Activated CD8-positive, alpha-beta memory T cell treated with anti-CD3 and anti-CD28 coated beads for 36 hours (primary cell): ENCODE data around the gene LAMB1. TPM values are rescaled to one million over a fixed set of nuclear protein-coding genes. Genes with fewer than 3 reads are reported as not detected.
"Not testable (repeated sequence)": the region's sequence is repeated elsewhere in the genome, so short reads cannot be mapped to it uniquely, and the experiment has no call there.

Source experiments
- CTCF ChIA-PET: fragments of 350-600 bp; sonication (Branson Sonifier 250); formaldehyde crosslinking; loops from one replicate; lab custom pipeline; 2021; ENCODE audit warnings: antibody characterized with exemption; lab: Charles Lee
- POLR2A ChIA-PET: fragments of 350-600 bp; sonication (Branson Sonifier 250); formaldehyde crosslinking; loops from one replicate; lab custom pipeline; 2021; ENCODE audit warnings: antibody characterized with exemption; lab: Charles Lee
- total RNA-seq, 2 experiments: library from RNA; stranded (reverse); gene quantifications; one replicate each; pipeline ENCODE4 v1.2.3, GENCODE V29; 2021

Gene LAMB1
- total RNA-seq, 2 experiments from 2014 or later: 0.04 TPM; not detected in 1

DNA sequence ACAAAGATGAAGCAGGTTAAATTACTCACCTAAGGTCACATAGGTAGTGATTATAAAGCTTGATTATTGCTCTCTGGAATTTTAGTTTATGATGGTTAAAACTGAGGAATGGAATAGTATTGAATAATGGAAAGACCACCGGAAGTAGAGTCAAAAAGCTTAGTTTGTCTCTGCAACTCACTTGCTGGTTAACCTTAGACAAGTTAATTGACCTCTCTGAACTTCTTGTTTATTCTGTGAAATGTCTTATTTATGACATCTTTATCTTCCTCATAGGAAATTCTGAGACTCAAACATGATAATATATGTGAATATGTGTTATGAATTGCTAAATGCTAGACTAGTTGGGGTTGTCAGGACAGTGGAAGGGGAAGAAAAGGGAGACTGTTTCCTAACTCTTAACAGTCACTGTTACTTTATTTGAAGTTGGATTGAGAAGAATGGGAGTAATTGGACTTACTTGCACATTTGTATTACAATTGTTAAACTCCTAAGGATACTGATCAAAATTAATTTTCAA lies 102.4 kb downstream of the LAMB1 start:
- ChIA-PET POLR2A (no interaction called here), CTCF (no interaction called here)

DNA sequence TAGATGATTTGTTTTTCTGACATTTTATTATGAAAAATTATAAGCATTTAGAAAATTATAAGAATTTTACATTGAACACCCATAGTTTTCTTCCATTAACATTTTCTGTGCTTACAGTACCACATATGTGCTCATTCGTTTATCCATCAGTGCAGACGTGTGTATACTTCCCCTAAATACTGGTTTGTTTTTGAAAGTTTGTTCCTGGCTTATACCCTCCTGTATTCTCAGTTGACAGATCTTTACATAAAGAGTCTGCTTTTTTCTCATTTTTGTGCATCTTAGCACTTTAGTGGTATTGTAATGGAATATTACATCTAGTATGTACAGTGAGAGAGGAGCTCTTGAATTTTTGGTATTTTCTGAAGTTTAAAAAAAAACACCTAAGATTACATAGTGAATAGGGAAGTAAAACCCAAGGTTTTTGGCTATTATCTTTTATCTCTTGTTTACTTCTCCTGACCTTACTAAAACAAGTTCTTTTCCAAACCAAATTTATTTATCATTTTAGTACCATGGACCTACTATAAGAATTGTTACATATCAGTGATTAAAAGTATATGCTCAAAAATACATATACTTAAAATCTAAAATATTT lies 103.9 kb downstream of the LAMB1 start:
- ChIA-PET POLR2A (no interaction called here), CTCF (no interaction called here)

DNA sequence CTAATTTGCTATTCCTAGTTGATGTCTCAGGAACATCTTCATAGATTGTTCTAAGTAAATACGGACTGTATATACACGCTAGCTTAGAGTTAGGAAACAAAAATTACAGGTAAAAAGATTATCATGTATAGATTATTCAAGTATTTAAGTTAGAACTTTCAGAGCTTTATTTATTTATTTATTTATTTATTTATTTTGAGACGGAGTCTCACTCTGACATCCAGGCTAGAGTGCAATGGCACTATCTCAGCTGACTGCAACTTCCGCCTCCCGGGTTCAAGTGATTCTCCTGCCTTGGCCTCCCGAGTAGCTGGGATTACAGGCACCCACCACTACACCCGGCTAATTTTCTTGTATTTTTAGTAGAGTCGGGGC lies 110.6 kb downstream of the LAMB1 start:
- POLR2A ChIA-PET: not testable (repeated sequence)
- CTCF ChIA-PET: interaction anchor here (0.9 kb wide), 1 partner anchor 428 kb away, joined by 3 read pairs; no protein-coding TSS in a partner anchor

DNA sequence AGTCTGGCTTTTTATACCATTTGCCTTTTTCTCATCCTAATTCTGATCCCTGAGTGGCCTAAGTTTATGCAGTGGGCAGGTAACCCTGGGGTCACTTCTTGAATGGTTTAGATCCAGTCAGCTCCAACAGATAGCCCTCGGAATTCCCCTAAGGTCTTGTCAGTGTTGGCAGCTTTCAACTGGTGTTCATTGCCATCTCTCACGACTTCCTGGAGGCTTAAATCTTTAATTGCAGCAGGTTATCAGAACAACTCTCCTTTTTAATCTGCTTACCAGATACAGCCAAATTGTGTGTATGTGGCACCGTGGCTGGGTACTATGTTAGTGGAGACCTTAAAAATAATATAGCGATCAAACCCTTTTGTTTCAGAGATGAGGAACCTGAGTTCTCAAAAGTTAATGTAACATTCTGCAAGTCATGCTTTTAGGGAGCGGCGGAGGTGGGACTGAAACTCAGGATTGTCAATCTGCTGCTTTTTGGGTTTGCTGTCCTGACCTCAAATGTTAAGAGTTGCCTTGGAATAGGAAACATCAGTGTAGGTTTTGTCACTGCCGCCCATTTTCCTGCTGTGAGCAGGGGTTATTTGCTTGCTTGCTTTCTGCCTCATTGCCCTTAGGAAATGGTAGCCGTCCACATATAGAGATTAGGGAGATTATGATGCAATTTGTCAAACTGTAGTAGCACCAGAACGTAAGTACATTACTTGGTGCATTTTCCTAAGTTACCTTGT lies 111.2 kb downstream of the LAMB1 start:
- ChIA-PET POLR2A (interaction anchor here (0.6 to 1.2 kb wide), 3 partner anchors 11 to 678 kb away, joined by 3 to 4 read pairs (median 3); partner anchors contain the start of genes CBLL1 and DNAJB9), CTCF (interaction anchor here (0.9 to 2.8 kb wide), 4 partner anchors 13 to 428 kb away, joined by 3 to 11 read pairs (median 6); partner anchors contain the start of gene CBLL1)

DNA sequence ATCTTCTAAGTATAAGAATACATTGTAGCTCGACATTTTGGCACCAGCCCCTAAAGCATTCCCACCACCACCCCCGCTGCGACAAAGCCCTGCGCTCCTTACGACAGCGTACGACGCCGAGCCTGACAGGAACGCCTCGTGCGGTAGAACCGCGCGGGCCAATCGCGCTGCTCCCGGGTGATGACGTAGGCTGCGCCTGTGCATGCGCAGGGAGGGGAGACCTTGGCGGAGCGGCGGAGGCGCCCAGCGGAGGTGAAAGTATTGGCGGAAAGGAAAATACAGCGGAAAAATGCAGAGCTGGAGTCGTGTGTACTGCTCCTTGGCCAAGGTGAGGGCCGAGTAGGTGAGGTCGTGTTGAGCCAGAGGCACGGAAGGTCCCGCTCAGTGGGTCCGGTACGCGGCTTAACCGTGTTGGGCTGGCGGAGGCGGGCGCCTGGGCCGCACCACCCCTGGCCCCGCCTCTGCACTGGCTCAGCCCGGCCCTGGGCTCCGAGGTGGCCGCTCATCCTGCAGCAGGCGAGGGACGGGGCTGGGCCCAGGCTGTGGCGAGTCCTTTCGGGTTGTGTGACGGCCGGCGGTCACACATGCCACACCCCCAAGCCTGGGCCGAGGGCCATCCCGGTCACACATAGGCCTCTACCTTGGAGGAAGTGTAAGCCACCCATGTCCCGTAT lies 111.9 kb downstream of the LAMB1 start, which contains the start of gene DLD:
TSS of gene DLD (plus strand) at position 222 of the 674 bp plus-strand sequence. CDS start at position 290, 68 bp downstream.
- ChIA-PET POLR2A (interaction anchor here (0.6 to 1.2 kb wide), 3 partner anchors 10 to 679 kb away, joined by 3 to 4 read pairs (median 3); partner anchors contain the start of genes CBLL1 and DNAJB9), CTCF (interaction anchor here (1.2 to 2.8 kb wide), 3 partner anchors 12 to 148 kb away, joined by 3 to 11 read pairs (median 8); partner anchors contain the start of gene CBLL1)

DNA sequence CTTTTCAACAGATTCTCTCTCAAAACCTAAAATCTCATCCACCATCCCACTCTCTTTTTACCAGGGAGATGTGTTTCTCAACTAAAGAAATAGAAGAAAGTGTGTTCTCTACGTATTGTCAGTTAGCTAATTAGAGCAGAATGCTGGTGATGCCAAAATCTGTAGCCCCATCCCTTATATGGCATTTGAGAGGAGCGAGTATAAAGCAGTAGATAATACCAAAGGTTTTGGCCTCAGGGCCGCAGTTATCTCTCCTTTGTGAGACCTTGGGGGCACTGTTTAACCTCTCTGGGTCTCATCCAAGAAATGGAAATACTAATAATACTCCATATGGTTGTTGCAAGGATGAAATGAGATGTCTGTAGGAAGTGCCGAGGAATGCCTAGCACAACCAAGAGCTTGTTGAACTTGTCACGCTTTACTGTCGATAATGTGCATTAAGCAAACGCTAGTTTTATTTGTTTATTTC lies 112.4 kb downstream of the LAMB1 start:
- ChIA-PET CTCF (interaction anchor here (2.3 to 2.8 kb wide), 2 partner anchors 12 to 147 kb away, joined by 8 to 11 read pairs; partner anchors contain the start of gene CBLL1), POLR2A (interaction anchor here (1.2 kb wide), 1 partner anchor 10 kb away, joined by 4 read pairs; no protein-coding TSS in a partner anchor)

DNA sequence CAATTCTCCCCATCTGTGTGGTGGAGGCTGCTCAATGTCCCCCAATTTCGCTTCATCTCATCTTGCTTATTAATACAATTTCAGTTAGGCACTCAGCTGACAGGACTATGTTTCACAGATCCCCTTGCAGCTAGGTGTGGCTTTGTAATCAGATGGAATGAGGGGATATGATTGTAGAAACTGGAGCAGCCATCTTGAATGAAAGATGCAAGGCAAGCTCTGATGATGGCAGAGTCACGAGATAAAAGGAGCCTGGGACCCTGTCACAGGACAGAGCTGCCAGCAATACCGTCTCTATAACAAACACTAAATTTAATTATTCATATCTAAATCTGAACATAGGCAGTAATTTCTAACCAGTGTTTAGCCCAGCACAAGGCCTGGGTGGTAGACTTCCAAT lies 113.0 kb downstream of the LAMB1 start:
- CTCF ChIA-PET: interaction anchor here (2.3 to 2.8 kb wide), 2 partner anchors 11 to 147 kb away, joined by 8 to 11 read pairs; partner anchors contain the start of gene CBLL1
- POLR2A ChIA-PET: no interaction called here

DNA sequence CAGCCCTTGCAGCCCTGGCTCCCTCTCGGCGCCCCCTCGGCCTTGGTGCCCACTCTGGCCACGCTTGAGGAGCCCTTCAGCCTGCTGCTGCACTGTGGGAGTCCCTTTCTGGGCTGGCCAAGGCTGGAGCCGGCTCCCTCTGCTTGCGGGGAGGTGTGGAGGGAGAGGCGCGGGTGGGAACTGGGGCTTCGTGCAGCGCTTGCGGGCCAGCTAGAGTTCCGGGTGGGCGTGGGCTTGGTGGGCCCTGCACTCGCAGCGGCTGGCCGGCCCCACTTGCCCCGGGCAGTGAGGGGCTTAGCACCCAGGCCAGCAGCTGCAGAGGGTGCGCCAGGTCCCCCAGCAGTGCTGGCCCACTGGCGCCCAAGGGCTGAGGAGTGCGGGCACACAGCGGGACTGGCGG lies 115.1 kb downstream of the LAMB1 start:
- CTCF ChIA-PET, POLR2A ChIA-PET: not testable (repeated sequence)

DNA sequence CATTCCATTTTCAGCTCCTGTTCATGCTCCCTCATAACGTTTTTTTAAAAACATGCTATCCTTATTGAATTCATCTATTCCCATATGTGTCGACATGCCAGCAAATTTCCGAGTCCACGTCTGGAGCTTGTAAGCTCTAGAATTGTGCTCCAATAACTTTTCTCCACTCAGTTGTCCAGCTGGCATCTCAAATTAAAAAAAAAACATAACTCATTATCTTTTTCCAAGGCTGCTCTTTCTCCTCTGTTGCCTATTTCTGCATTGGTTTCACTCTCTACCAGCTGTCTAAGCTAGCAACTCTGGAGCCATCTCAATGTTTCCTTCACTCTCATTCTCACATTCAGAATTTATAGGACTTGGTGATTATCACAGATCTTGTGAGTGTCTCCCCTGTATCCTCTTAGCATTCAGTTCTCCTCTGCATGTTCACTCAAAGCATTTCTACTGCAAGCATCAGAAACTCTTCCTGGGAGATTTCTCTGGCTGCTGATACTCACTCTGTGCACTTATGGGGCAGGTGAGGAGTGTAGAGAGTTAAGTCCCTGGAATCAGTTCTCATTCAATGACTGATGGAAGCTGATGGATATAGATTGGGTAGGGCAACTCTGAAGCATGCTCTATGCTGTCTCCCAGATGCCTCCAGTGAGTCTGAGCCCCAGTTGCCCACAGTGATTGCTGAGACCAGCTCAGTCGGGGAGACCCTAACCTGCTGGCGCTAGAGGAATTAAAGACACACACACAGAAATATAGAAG lies 118.7 kb downstream of the LAMB1 start:
- CTCF ChIA-PET: no interaction called here
- POLR2A ChIA-PET: no interaction called here

DNA sequence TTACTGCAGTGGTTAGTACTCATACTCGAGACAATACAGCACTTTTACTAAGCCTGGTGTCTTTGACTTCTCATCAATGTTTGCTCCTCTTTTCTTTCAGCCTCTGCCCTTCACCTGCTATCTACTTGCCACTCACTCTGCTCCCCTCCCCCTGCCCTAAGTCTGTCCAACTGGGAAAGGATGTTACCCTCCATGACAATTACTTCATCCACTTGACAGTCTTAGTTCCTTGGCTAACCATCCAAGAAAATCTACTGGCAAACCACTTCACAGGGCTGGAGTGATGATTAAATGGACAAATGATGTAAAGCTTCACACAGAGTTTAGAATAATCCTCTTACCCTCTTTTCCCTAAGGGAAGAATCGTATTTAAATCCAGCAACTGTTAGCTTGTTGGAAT lies 120.2 kb downstream of the LAMB1 start:
- ChIA-PET POLR2A (no interaction called here), CTCF (no interaction called here)

DNA sequence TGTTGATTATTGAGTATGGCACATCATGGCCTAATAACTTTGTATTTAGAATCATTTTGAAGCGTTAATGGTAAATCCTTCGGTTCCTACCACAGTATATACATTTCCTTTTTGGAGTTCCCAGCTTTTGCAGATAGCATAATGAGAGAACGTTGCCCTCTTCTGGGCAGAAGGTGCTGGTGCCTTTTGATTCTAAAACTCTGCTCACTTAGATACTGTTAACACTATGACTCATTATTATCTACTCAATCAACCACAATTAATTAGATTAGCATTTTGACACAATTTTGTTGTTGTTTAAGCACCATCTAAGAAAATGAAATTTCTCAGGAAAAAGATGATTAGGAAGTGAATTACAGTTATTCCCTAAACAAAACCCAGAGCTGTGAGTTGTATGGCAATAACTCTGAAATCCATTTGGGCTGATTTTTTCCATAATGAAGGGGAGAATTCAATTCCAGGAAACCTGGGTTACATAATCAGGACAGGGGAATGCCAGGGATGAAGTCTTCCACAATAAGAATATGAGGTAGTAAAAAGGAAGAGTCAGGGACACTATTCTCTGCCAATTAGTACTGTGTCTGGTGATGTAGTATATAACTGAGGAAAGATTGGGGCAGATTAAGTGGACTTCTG lies 123.4 kb downstream of the LAMB1 start:
- ChIA-PET POLR2A (no interaction called here), CTCF (interaction anchor here (0.6 to 2.9 kb wide), 6 partner anchors 11 to 300 kb away, joined by 3 to 11 read pairs (median 4); partner anchors contain the start of genes CBLL1 and DLD)

DNA sequence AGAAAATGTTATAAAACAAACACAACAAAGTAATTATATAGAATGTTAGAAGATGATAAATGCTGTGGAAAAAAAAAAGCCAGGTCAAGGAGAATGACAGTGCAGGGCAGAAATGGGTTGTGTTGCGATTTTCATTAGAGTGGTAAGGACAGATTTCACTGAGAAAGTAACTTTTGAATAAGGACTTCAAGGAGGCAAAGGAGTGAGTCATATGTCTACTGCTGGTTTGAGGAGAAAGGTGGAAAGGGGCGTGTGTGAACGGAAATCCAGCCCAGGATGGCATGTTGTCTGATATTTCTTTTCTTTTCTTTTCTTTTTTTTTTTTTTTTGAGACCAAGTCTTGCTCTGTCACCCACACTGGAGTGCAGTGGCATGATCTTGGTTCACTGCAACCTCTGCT lies 124.3 kb downstream of the LAMB1 start:
- POLR2A ChIA-PET: no interaction called here

DNA sequence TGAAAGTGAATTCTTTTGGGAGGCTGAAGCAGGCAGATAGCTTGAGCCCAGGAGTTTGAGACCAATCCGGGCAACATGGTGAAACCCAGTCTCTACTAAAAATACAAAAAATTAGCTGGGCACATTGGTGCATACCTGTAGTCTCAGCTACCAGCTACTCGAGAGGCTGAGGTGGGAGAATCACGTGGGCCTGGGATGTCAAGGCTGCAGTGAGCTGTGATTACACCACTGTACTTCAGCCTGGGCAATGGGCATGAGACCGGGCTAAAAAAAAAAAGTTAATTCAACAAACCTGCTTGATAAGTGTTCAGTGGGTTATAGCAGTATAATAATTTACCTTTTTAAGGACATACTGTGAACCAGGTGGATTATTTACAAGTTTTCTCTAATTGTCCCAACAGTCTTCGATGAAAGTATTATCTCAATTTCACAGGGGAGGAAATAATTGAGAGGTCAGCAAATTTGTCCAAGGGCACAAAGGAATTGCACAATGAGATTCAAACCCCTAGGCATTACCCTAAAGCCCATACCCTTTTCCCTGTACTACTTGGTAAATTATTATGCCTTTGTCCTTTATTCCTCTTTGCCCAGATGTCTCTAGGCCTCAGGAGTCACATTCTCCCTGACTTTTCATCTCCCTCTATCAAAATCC lies 125.1 kb downstream of the LAMB1 start:
- ChIA-PET CTCF (interaction anchor here (1.5 to 3.9 kb wide), 3 partner anchors 11 to 135 kb away, joined by 3 to 47 read pairs (median 11); partner anchors contain the start of genes CBLL1 and DLD), POLR2A (no interaction called here)

More for the DNA sequence above, 124.3 kb downstream of the LAMB1 start:
- CTCF ChIA-PET: interaction anchor here (0.6 to 2.9 kb wide), 4 partner anchors 12 to 267 kb away, joined by 3 to 11 read pairs (median 4); partner anchors contain the start of genes CBLL1 and DLD

DNA sequence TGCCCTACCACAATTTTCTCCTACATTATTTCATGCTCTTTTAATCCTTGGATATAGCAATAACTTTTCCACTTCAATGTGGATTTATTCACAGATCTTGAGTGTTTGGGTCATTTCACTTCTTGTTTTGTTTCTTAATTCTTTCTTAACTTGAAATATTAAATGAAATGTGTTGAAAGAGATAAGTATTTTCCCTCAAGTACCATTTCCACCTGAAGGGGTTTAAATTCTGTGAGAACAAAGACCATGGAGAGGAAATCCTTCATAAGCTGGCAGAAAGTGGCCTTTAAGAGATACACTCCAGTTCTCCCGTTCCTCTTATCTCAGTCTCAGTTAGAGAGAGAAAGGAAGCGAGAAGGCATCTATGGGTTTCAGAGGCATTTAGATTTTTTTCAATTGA lies 126.0 kb downstream of the LAMB1 start:
- ChIA-PET POLR2A (no interaction called here), CTCF (interaction anchor here (1.5 to 3.9 kb wide), 2 partner anchors 12 to 134 kb away, joined by 3 to 47 read pairs; partner anchors contain the start of gene CBLL1)

DNA sequence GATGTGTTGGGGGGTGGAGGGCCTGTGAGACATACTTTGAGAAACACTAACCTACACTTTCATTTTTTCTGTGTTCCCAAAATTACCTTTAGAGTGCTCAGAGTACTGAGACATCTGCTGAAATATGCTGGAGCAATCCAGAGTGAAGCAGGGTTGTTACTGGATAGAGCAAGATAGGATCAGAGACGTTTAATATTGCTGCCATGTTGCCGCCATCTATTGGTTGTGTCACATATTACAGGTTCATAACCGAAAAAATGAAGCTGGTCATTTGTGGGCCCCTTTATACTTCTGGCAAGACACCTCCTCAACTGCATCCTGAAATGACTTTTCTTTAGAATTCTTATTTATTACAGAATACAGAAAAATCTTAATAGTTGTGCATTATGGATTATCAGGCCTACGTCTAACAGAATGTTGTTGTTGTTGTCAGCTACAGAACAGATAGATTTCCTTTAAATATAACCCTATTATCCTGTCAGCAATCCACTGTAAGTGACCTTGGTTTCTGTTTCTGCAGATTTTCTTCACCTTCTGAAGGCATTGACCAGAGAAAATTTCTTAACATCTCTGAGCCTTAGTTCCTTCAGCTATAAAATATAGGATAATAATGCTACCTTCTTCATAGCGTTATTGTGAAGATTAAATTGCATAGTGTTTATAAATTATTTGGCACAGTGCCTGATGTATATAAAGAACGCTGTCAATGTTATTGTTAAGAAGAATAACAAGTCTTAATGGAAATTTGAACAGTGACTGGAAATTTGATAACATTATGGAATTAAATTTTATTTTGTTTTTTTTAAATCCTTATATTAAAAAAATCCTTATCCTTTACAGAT lies 128.1 kb downstream of the LAMB1 start:
- CTCF ChIA-PET: interaction anchor here (0.5 to 3.9 kb wide), 8 partner anchors 10 to 412 kb away, joined by 3 to 47 read pairs (median 3); partner anchors contain the start of gene CBLL1
- POLR2A ChIA-PET: interaction anchor here (0.6 to 1.1 kb wide), 3 partner anchors 119 to 132 kb away, joined by 3 read pairs; no protein-coding TSS in a partner anchor

DNA sequence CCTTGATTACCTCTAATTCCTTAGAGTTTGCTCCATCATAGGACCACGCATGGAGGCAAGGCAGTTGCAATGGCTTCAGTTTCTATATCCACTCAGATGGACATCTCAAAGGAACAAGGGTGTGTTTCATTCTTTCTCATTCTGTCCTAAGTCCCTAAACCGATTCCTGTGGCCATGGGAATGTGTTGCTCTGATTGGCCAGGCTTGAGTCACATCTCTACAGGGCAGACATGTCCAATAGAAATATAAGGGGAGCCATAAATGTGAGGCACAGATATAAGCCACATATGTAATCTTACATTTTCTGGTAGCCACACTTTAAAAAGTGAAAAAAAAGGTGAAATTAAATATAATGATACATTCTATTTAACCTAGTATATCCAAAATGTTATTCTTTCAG lies 128.8 kb downstream of the LAMB1 start:
- POLR2A ChIA-PET: interaction anchor here (1.0 kb wide), 1 partner anchor 130 kb away, joined by 3 read pairs; no protein-coding TSS in a partner anchor
- CTCF ChIA-PET: interaction anchor here (0.9 to 3.9 kb wide), 2 partner anchors 131 kb away, joined by 4 to 47 read pairs; partner anchors contain the start of gene CBLL1
